ENCODE measurements around the gene ABLIM2. TPM values are rescaled to one million over a fixed set of nuclear protein-coding genes. Genes with fewer than 3 reads are reported as not detected.

ABLIM2 gene
- total RNA-seq, 1 experiment from 2014 or later, result 6.1 TPM

- Histone ChIP-seq H3K4me3 (replicated peaks in 1 of 2; ENCODE audit: low read depth in 1 of 2, low read length in 2 of 2) (no peak overlapping the region), H4K20me1 (ENCODE audit: insufficient read depth) (no peaks in the 10 kb centered on the region), H3K36me3 (ENCODE audit: control insufficient read depth in 1 of 2, insufficient read depth in 2 of 2, low read length in 2 of 2) (no peaks in the 10 kb centered on the region), H3K9ac (ENCODE audit: low read length) (no peak overlapping the region), H3K9me2 (ENCODE audit: insufficient read depth) (no peaks in the 10 kb centered on the region), H3K9me3 (ENCODE audit: control insufficient read depth in 1 of 2, insufficient read depth in 1 of 2, low read depth in 1 of 2, low read length in 2 of 2) (peaks cover 0 to 7% of the 10 kb centered on the region in 2 experiments; a peak in 1 of 4 replicates), H3K27ac (ENCODE audit: low read depth, low read length) (no peak overlapping the region), H3K4me2 (ENCODE audit: low read length) (no peak overlapping the region), H3K4me1 (ENCODE audit: control insufficient read depth in 1 of 2, insufficient read depth in 2 of 2, low read length in 2 of 2) (peaks cover 0 to 8% of the 10 kb centered on the region in 2 experiments; a peak in 1 of 4 replicates), H2AFZ (ENCODE audit: low read depth, low read length, poor library complexity, severe bottlenecking) (no peak overlapping the region), H3K27me3 (ENCODE audit: insufficient read depth, low read length) (no peaks in the 10 kb centered on the region), H3K79me2 (ENCODE audit: insufficient read depth, low read length) (no peaks in the 10 kb centered on the region)
- RAD21 ChIA-PET (ENCODE audit: low non-redundant PET in 1 of 2, low total read pairs in 2 of 2, uncharacterized antibody in 2 of 2, unreplicated experiment in 2 of 2), result no interaction called here
- TF ChIP-seq CBX3 (IDR thresholded peaks at IDR 0.05; ENCODE audit: low read depth), result no peak
- no peak for TF ChIP-seq POLR2AphosphoS5 (IDR thresholded peaks at IDR 0.05; ENCODE audit: low read depth, low read length)
- no peak for TF ChIP-seq EZH2phosphoT487 (IDR thresholded peaks at IDR 0.05; ENCODE audit: borderline replicate concordance)
- no peak for ATAC-seq
- DNase-seq (ENCODE audit: low read depth, low spot score), result no peak
- POLR2A ChIA-PET, result no interaction called here
- no TSS peak for BruUV-seq (replicated peaks)
- intact Hi-C loops (cut with micrococcal nuclease), result no loop called here
- CTCF ChIA-PET, result no interaction called here
These were observed 68.3 kb downstream of the ABLIM2 start for GRCh38 chr4:8090312-8090711.

GRCh38 chr4:8089862-8090261 lies 68.8 kb downstream of the ABLIM2 start:
- ChIA-PET RAD21 (ENCODE audit: low non-redundant PET in 1 of 2, low total read pairs in 2 of 2, uncharacterized antibody in 2 of 2, unreplicated experiment in 2 of 2) (no interaction called here), POLR2A (no interaction called here), CTCF (no interaction called here)
- DNase-seq (ENCODE audit: low read depth, low spot score) (no peak), ATAC-seq (no peak)
- H2AFZ ChIP-seq (ENCODE audit: low read depth, low read length, poor library complexity, severe bottlenecking), result no peak overlapping the region
- H3K36me3 ChIP-seq (ENCODE audit: control insufficient read depth in 1 of 2, insufficient read depth in 2 of 2, low read length in 2 of 2), result no peaks in the 10 kb centered on the region
- H3K9ac ChIP-seq (ENCODE audit: low read length), result no peak overlapping the region
- no peak overlapping the region for H3K4me2 ChIP-seq (ENCODE audit: low read length)
- intact Hi-C loops (cut with micrococcal nuclease), result no loop called here
- H4K20me1 ChIP-seq (ENCODE audit: insufficient read depth), result no peaks in the 10 kb centered on the region
- H3K9me2 ChIP-seq (ENCODE audit: insufficient read depth), result no peaks in the 10 kb centered on the region
- H3K4me1 ChIP-seq (ENCODE audit: control insufficient read depth in 1 of 2, insufficient read depth in 2 of 2, low read length in 2 of 2), result peaks cover 0 to 8% of the 10 kb centered on the region in 2 experiments; a peak in 1 of 4 replicates
- peaks cover 0 to 7% of the 10 kb centered on the region in 2 experiments; a peak in 1 of 4 replicates for H3K9me3 ChIP-seq (ENCODE audit: control insufficient read depth in 1 of 2, insufficient read depth in 1 of 2, low read depth in 1 of 2, low read length in 2 of 2)
- no peaks in the 10 kb centered on the region for H3K27me3 ChIP-seq (ENCODE audit: insufficient read depth, low read length)
- no peak overlapping the region for H3K4me3 ChIP-seq (replicated peaks in 1 of 2; ENCODE audit: low read depth in 1 of 2, low read length in 2 of 2)
- H3K79me2 ChIP-seq (ENCODE audit: insufficient read depth, low read length), result no peaks in the 10 kb centered on the region
- BruUV-seq (replicated peaks), result no TSS peak
- no peak overlapping the region for H3K27ac ChIP-seq (ENCODE audit: low read depth, low read length)
- TF ChIP-seq EZH2 (IDR thresholded peaks at IDR 0.05) (no peak), SRF (IDR thresholded peaks at IDR 0.05; ENCODE audit: low read depth) (no peak), FOSL1 (IDR thresholded peaks at IDR 0.05; ENCODE audit: low read depth) (no peak), ELF1 (IDR thresholded peaks at IDR 0.05; ENCODE audit: borderline replicate concordance, low read depth) (no peak), CBX3 (IDR thresholded peaks at IDR 0.05; ENCODE audit: low read depth) (no peak), CEBPB (IDR thresholded peaks at IDR 0.05; ENCODE audit: low read depth) (no peak), POLR2A (IDR thresholded peaks at IDR 0.05; ENCODE audit: borderline replicate concordance, extremely low read depth, insufficient read depth, insufficient read length) (no peak), ZFX (IDR thresholded peaks at IDR 0.05) (no peak), YY1 (IDR thresholded peaks at IDR 0.05; ENCODE audit: extremely low read depth, insufficient replicate concordance, low read depth, low read length) (no peak), POLR2AphosphoS5 (IDR thresholded peaks at IDR 0.05; ENCODE audit: low read depth, low read length) (no peak), SP1 (IDR thresholded peaks at IDR 0.05; ENCODE audit: low read depth) (no peak), JUND (IDR thresholded peaks at IDR 0.05) (no peak), RAD21 (IDR thresholded peaks at IDR 0.05; ENCODE audit: low read depth) (no peak), SIN3A (IDR thresholded peaks at IDR 0.05; ENCODE audit: low read depth) (no peak)
- TF ChIP-seq, protein P1, sequence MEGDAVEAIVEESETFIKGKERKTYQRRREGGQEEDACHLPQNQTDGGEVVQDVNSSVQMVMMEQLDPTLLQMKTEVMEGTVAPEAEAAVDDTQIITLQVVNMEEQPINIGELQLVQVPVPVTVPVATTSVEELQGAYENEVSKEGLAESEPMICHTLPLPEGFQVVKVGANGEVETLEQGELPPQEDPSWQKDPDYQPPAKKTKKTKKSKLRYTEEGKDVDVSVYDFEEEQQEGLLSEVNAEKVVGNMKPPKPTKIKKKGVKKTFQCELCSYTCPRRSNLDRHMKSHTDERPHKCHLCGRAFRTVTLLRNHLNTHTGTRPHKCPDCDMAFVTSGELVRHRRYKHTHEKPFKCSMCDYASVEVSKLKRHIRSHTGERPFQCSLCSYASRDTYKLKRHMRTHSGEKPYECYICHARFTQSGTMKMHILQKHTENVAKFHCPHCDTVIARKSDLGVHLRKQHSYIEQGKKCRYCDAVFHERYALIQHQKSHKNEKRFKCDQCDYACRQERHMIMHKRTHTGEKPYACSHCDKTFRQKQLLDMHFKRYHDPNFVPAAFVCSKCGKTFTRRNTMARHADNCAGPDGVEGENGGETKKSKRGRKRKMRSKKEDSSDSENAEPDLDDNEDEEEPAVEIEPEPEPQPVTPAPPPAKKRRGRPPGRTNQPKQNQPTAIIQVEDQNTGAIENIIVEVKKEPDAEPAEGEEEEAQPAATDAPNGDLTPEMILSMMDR (IDR thresholded peaks at IDR 0.05 in 2 of 3, conservative IDR thresholded peaks at IDR 0.05 in 1 of 3; ENCODE audit: borderline replicate concordance in 1 of 3, insufficient read depth in 1 of 3, low read depth in 2 of 3, low read length in 2 of 3), result no peak
- TF ChIP-seq, protein P2, sequence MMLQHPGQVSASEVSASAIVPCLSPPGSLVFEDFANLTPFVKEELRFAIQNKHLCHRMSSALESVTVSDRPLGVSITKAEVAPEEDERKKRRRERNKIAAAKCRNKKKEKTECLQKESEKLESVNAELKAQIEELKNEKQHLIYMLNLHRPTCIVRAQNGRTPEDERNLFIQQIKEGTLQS (IDR thresholded peaks at IDR 0.05), result no peak
- TF ChIP-seq, protein P3, sequence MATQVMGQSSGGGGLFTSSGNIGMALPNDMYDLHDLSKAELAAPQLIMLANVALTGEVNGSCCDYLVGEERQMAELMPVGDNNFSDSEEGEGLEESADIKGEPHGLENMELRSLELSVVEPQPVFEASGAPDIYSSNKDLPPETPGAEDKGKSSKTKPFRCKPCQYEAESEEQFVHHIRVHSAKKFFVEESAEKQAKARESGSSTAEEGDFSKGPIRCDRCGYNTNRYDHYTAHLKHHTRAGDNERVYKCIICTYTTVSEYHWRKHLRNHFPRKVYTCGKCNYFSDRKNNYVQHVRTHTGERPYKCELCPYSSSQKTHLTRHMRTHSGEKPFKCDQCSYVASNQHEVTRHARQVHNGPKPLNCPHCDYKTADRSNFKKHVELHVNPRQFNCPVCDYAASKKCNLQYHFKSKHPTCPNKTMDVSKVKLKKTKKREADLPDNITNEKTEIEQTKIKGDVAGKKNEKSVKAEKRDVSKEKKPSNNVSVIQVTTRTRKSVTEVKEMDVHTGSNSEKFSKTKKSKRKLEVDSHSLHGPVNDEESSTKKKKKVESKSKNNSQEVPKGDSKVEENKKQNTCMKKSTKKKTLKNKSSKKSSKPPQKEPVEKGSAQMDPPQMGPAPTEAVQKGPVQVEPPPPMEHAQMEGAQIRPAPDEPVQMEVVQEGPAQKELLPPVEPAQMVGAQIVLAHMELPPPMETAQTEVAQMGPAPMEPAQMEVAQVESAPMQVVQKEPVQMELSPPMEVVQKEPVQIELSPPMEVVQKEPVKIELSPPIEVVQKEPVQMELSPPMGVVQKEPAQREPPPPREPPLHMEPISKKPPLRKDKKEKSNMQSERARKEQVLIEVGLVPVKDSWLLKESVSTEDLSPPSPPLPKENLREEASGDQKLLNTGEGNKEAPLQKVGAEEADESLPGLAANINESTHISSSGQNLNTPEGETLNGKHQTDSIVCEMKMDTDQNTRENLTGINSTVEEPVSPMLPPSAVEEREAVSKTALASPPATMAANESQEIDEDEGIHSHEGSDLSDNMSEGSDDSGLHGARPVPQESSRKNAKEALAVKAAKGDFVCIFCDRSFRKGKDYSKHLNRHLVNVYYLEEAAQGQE (IDR thresholded peaks at IDR 0.05; ENCODE audit: low read depth), result no peak
